Breast epithelium (tissue), 3 donors: ENCODE measurements around the gene TENT4A.

Source experiments
- CTCF ChIP-seq, 3 donors: fragments of 450-650 bp; IDR thresholded peaks; one replicate each; pipeline ENCODE4 v1.5.1; 2016 to 2017; ENCODE audit warnings: antibody characterized with exemption in 3 of 3, mild to moderate bottlenecking in 3 of 3, moderate library complexity in 3 of 3
- POLR2A ChIP-seq: fragments of 450-650 bp; IDR thresholded peaks from one replicate; pipeline ENCODE4 v1.6.1; 2016; ENCODE audit warnings: antibody characterized with exemption, mild to moderate bottlenecking, moderate library complexity

- TF ChIP-seq CTCF (IDR thresholded peaks at IDR 0.05) (no peak), POLR2A (no peak)
Observed at GRCh38 chr5:6718718-6719117, 5.5 kb downstream of the TENT4A start.
